DMS153 treated with DMSO at 0.1 percent for 48 hours (cell line): ENCODE measurements around the gene ITGA3.

Experiments used
- DNase-seq: peaks from one replicate; lab custom pipeline; 2025; ENCODE audit not compliant: unreplicated experiment; lab: John Stamatoyannopoulos, UW

ITGA3 gene

DNA sequence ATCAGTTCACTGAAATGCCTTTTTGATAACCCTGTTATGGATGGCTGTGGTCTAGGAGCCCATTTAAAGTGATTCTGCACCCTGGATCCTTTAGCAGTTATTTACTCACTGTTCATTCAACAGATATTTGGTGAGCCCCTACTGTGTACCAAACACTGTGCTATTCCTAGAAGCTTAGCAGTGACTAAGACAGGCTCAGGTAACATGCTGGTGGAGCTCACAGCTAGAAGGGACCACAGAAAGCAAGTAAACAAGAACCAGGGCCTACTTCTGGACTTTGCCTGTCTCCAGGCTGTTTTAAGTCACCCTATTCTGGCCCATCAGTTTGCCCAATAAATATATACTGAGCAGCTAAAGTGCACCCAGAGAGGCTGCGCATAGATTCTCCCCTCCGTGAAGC lies 11.1 kb downstream of the ITGA3 start:
- no peak for DNase-seq

DNA sequence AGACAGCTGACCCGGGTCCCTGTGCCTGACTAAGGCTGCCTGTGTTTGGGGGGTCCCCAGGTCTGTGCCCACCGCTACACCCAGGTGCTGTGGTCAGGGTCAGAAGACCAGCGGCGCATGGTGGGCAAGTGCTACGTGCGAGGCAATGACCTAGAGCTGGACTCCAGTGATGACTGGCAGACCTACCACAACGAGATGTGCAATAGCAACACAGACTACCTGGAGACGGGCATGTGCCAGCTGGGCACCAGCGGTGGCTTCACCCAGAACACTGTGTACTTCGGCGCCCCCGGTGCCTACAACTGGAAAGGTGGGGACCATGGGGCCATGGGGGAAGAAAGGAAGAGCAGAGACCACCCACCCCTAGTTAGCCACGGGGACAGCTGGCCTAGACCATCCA lies 12.1 kb downstream of the ITGA3 start:
- no peak for DNase-seq

DNA sequence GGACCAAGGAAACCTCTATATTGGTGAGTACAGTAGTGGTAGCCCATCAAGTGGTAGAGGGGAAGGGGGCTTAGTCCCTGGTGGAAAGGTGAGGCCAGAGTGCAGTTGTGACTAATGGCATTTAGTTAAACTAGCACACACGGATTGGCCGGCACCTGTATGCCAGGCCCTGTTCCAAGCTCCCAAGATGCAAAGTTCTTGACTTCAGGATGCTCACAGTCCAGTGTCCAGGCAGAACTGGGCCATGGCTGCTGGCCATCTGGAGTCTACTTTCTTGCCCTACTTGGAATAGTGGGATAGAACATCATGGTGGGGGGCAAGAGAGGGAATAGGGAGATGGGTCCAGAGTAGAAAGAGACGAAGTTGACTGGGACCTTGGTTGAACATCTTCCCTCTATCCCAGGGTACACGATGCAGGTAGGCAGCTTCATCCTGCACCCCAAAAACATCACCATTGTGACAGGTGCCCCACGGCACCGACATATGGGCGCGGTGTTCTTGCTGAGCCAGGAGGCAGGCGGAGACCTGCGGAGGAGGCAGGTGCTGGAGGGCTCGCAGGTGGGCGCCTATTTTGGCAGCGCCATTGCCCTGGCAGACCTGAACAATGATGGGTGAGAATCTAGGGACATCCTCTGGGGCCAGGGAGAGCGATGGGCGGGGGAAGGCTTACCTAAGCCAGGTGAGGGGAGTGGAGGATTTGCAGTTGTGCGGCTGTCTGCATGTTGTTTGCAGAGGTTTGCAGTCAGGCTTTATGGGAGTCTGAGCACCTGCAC lies 15.2 kb downstream of the ITGA3 start:
- DNase-seq: no peak

DNA sequence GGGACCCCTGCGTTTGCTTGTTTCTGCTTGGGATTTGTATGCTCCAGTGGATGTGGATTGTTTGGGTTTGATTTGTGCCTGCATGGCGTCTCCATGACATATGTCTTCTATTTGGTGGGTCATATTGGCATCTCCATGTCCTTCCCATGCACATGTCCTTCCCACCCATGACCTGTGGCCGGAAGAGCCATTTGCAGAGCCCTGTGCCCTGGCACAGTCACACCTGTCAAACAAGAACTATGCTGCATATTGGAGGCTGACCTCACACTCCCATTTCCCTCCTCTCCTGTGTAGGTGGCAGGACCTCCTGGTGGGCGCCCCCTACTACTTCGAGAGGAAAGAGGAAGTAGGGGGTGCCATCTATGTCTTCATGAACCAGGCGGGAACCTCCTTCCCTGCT lies 15.8 kb downstream of the ITGA3 start:
- DNase-seq: no peak

DNA sequence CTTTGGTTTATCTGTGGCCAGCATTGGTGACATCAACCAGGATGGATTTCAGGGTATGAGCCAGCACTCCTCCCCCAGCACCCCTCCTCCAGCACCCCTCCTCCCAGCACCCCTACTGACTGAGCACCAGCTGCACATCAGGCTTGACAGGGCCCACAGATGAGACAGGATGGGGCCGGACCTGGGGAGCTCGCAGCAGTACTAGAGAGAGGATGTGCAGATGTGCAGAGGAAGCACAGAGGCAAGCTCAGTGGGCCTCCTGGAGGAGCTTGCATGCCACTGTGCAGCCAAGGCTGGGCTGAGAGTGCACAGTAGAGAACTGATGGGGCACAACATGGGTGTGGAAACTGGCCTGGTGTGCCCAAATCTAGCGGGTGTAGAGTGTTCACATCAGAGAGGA lies 16.2 kb downstream of the ITGA3 start:
- no peak for DNase-seq

DNA sequence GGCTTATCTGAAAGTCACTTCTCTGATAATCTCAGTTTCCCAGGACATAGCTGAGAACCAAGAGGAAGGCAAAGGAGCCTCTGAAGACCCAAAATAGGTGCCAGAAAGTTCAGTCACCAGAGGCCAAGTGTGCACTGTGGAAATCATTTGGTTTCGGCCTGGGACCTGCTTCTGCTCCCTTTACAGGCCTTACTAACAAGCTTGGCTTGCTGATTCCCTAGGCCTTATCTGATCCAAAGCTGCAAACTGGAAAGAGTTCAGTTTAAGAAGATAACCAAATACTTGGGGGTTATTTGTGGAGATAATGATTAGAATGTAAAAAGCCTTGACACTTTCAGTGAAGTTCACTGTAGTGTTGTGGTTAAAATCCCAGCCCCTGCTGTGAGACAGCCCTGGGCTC lies 17.0 kb downstream of the ITGA3 start:
- DNase-seq: no peak

DNA sequence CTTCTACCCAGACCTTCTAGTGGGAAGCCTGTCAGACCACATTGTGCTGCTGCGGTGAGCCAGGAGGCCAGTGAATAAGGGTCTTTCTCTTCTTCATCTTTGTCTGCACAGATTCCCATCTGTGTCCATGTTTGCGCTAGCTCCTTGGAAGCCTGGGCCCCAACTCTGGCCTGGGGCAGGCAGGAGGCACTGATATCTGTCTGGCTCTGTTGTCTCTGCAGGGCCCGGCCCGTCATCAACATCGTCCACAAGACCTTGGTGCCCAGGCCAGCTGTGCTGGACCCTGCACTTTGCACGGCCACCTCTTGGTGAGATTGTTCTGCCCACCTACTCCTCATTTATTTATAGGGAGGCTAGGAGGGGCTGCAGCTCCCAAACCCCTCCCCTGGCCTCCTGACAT lies 18.3 kb downstream of the ITGA3 start:
- no peak for DNase-seq

DNA sequence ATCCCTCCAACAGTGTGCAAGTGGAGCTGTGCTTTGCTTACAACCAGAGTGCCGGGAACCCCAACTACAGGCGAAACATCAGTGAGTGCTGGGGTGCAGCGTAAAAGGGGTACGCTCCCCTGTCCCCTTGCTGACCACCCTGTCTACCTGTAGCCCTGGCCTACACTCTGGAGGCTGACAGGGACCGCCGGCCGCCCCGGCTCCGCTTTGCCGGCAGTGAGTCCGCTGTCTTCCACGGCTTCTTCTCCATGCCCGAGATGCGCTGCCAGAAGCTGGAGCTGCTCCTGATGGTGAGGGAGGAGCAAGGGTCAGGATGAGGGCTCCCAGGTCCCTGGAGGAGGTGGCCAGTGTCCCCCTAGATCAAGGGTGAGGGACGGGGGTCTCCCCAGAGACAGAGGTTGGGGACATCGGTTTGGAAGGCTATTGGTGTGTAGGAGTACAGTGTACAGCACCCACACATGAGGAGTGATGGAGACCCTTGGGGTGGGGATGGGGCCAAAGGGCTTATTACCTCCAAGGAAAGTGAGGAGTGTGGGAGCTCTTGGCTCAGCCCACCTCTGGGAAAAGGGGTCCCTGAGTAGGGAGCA lies 19.6 kb downstream of the ITGA3 start:
- DNase-seq: no peak

DNA sequence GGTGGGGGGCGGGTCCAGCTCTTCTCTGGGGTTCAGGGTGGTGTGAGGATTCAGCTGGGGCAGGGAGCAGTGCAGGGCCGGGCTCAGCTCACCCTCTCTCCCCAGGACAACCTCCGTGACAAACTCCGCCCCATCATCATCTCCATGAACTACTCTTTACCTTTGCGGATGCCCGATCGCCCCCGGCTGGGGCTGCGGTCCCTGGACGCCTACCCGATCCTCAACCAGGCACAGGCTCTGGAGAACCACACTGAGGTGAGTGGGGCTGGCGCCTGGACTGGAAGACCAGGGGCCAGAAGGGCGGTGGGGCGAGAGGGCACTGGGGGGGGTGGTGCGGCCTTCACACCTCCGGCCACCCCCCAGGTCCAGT lies 20.3 kb downstream of the ITGA3 start:
- DNase-seq: no peak

DNA sequence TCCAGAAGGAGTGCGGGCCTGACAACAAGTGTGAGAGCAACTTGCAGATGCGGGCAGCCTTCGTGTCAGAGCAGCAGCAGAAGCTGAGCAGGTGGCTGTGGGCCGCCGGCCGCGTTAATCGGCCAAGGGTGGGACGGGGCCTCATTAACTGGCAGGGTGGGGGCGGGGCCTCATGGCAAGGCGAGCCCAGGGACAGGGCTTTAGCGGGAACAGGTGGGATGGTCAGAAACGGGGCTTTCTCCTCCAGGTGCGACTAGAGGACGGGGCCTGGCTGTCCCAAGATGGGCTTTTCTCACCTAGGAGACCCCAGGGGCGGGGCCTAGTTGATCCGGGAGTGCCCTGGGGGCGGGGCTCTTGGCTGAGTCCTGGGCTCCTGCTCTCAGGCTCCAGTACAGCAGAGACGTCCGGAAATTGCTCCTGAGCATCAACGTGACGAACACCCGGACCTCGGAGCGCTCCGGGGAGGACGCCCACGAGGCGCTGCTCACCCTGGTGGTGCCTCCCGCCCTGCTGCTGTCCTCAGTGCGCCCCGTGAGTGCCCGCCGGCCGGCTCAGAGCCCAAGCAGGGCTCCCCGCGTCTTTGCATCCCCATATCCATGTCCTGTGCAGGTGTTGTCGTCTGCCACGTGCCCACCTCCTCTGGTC lies 20.8 kb downstream of the ITGA3 start:
- DNase-seq: no peak

DNA sequence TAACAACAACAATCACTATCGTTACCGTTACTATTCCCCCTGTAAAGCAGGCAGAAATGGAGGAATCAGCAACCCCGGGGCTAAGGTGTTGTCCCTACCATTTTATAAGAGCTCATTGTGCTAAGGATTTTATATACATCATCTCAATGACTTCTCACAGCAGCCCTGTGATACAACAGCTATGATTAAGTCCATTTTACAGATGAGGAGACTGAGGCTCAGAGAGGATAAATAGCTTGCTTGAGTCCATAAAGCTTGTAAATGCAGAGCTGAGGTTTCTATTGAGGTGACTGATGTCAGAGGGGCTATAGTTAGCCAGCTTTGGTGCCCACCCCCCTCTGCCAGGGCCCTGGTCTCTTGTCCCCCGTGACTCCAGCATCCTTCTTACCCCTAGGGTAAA lies 22.5 kb downstream of the ITGA3 start:
- DNase-seq: no peak

DNA sequence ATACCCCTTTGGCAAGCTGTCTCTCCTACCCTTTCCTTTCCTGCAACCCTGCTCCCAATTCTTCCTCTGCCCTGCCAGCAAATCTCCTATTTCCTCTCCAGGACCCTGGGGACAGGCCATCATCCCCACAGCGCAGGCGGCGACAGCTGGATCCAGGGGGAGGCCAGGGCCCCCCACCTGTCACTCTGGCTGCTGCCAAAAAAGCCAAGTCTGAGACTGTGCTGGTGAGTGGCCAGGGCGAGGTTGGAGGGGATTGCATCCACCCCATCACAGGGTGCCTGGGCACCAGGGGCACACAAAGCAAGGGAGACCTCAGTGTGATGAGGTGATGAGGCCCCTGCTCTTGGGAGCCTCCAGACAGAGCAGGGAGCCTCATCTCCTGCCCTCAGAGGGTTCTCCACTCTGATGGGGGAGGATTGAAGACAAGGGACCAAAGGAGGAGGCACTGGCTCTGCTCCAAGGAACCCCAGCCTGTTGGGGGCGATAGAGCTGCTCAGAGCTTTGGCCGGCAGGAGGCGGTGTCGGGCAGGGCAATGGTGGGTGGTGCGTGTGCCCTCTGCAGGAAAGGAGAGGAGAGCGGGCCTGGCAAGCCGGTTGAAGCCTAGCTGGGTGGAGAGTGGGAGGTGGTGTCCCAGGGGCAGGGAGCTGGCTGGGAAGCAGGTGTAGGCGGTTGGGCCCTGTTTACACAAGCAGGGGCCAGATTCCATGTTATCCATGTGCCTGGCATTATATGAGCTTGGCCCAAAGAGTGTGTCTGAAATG lies 23.6 kb downstream of the ITGA3 start:
- no peak for DNase-seq

DNA sequence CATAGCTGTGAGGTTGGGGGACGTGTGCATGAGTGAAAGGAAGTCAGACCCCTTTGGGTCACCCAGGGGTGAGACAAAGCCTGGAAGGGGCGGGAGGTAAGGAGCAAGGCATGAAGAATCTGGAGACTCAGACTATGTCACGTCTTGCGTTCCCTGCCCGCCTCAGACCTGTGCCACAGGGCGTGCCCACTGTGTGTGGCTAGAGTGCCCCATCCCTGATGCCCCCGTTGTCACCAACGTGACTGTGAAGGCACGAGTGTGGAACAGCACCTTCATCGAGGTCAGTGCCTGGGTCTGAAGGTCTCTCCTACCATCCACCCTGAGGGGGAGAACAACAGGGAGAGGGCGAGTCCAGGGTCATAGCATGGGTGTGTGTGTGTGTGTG lies 24.2 kb downstream of the ITGA3 start:
- no peak for DNase-seq

DNA sequence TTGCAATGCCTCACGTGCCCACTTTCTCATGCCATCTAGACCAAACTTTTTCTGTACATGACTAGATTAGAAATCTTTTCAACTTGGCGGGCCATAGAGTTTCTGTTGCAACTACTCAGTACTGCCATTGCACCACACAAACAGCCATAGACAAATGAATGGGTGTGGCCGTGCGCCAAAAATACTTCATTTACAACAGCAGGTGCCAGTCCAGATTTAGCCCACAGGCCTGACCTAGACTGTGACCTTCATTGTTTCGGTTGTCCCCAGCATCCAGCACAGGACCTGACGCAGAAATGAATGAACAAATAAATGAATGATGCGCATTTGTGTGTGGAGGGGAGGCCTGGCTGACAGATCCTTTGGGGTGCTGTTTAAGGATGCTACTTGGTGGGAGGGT lies 24.9 kb downstream of the ITGA3 start:
- no peak for DNase-seq

DNA sequence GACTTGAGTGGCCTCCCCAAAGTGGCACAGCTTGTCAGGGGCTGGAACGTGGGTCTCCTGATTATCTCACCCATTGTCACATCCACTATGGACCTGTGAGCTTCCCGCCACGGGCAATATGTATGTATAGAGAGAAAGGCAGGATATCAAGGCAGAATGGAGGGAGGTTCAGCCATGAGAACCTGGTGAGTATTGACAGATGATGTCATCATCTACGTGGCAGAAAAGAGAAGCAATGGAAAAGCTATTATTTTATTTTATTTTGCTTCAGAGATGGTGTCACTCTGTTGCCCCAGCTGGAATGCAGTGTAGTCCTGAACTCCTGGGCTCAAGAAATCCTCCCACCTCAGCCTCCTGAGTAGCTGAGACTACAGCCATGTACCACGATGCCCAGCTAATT lies 25.8 kb downstream of the ITGA3 start:
- no peak for DNase-seq

DNA sequence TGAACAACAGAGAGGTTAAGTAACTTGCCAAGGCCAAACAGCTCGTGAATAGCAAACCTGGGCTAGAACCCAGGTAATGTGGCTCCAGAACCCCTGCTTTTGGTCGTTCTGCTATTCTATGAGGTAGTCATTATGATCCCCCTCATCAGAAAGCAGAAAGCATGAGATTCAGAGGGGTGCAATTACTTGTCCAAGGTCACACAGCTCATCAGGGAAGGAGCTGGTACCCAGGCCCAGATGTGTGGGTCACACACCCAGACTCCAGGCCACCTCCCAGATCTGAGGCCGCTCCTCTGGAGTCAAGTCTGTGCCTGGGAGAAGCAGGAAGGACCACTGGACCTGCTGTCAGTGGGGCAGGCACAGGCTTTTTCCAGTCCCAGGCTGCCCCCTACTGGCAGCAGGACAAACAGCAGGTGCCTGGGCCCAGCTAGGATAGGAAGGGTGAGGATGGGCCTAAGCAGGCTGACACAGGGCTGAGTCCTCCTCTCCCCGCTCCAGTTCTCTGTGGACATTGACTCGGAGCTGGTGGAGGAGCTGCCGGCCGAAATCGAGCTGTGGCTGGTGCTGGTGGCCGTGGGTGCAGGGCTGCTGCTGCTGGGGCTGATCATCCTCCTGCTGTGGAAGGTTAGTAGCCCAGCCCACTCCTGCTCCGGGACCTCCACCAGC lies 31.5 kb downstream of the ITGA3 start:
- peak; percentile 23 for DNase-seq

DNA sequence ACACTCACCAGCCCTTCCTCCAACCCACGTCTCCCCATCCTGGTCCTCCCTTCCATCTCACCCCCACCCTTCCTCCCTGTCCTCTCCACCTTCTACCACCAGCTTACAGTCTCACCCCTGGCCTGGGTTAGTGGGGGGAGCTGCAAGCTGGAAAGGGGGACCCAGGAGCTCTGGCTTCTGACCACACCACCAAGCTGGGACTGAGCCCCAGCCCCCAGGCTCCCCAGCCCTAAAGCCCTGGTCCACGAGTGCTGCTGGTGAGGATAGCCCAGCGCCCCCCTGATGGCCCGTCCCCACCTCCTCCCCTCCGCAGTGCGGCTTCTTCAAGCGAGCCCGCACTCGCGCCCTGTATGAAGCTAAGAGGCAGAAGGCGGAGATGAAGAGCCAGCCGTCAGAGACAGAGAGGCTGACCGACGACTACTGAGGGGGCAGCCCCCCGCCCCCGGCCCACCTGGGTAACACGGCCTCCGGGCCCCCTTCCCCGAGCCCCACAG lies 32.0 kb downstream of the ITGA3 start:
- DNase-seq: no peak

DNA sequence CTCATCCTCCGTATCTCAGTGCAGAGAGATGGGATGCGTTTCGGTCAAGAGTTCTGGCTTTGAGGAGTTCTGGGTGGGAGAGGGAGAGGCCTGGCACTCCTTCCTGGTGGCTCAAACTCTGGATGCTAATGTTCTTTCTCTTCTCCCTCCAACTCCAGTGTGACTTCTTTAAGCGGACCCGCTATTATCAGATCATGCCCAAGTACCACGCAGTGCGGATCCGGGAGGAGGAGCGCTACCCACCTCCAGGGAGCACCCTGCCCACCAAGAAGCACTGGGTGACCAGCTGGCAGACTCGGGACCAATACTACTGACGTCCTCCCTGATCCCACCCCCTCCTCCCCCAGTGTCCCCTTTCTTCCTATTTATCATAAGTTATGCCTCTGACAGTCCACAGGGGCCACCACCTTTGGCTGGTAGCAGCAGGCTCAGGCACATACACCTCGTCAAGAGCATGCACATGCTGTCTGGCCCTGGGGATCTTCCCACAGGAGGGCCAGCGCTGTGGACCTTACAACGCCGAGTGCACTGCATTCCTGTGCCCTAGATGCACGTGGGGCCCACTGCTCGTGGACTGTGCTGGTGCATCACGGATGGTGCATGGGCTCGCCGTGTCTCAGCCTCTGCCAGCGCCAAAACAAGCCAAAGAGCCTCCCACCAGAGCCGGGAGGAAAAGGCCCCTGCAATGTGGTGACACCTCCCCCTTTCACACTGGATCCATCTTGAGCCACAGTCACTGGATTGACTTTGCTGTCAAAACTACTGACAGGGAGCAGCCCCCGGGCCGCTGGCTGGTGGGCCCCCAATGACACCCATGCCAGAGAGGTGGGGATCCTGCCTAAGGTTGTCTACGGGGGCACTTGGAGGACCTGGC lies 33.3 kb downstream of the ITGA3 start:
- DNase-seq: no peak

DNA sequence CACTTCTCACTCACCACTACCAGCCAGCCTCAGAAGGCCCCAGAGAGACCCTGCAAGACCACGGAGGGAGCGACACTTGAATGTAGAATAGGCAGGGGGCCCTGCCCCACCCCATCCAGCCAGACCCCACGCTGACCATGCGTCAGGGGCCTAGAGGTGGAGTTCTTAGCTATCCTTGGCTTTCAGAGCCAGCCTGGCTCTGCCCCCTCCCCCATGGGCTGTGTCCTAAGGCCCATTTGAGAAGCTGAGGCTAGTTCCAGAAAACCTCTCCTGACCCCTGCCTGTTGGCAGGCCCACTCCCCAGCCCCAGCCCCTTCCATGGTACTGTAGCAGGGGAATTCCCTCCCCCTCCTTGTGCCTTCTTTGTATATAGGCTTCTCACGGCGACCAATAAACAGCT lies 34.2 kb downstream of the ITGA3 start:
- no peak for DNase-seq
